H9 (cell line): ENCODE data around the gene FAM43B. TPM values are rescaled to one million over a fixed set of nuclear protein-coding genes. Genes with fewer than 3 reads are reported as not detected.

ENCODE experiments used
- DNase-seq: peaks from one replicate; pipeline ENCODE4 v3.0.0-alpha.2; 2017
- H2AFZ ChIP-seq: one replicate; pipeline ENCODE4 v1.6.1; 2013; ENCODE audit warnings: mild to moderate bottlenecking, low read length, control low read depth, moderate library complexity
- H2AK5ac ChIP-seq: 2 replicates; pipeline ENCODE4 v1.6.1; 2013; ENCODE audit warnings: low read length, control low read depth, mixed read lengths; ENCODE audit not compliant: insufficient read length
- H2BK120ac ChIP-seq: one replicate; pipeline ENCODE4 v1.6.1; 2013; ENCODE audit warnings: low read depth, mild to moderate bottlenecking, low read length, control low read depth, inconsistent platforms; ENCODE audit not compliant: poor library complexity, severe bottlenecking
- H2BK12ac ChIP-seq: 2 replicates; pipeline ENCODE4 v1.6.1; 2013; ENCODE audit warnings: low read length, control low read depth, mixed read lengths, low read depth; ENCODE audit not compliant: insufficient read length
- H2BK15ac ChIP-seq: 2 replicates; pipeline ENCODE4 v1.6.1; 2013; ENCODE audit warnings: low read depth, low read length, control low read depth
- H2BK20ac ChIP-seq: one replicate; pipeline ENCODE4 v1.6.1; 2013; ENCODE audit warnings: low read depth, mild to moderate bottlenecking, low read length, control low read depth, inconsistent platforms; ENCODE audit not compliant: poor library complexity, severe bottlenecking
- H2BK5ac ChIP-seq: 2 replicates; pipeline ENCODE4 v1.6.1; 2013; ENCODE audit warnings: low read length, control low read depth, mixed read lengths; ENCODE audit not compliant: insufficient read length
- H3K14ac ChIP-seq: 2 replicates; pipeline ENCODE4 v1.6.1; 2013; ENCODE audit warnings: low read length, control low read depth; ENCODE audit not compliant: insufficient read depth
- H3K18ac ChIP-seq: 2 replicates; pipeline ENCODE4 v1.6.1; 2013; ENCODE audit warnings: low read depth, mild to moderate bottlenecking, mixed read lengths, low read length, control low read depth; ENCODE audit not compliant: insufficient read length
- H3K23ac ChIP-seq: 2 replicates; pipeline ENCODE4 v1.6.1; 2013; ENCODE audit warnings: low read length, control low read depth, mixed read lengths, low read depth; ENCODE audit not compliant: insufficient read length
- H3K23me2 ChIP-seq: 2 replicates; pipeline ENCODE4 v1.6.1; 2013; ENCODE audit warnings: low read depth, mild to moderate bottlenecking, mixed read lengths, low read length, control low read depth; ENCODE audit not compliant: insufficient read length, poor library complexity, severe bottlenecking
- H3K27ac ChIP-seq: 2 replicates; pipeline ENCODE4 v1.5.1; 2013; ENCODE audit warnings: low read length, control low read depth, mixed read lengths, low read depth; ENCODE audit not compliant: insufficient read length
- H3K27me3 ChIP-seq: 2 replicates; pipeline ENCODE4 v1.6.1; 2013; ENCODE audit warnings: low read length, control low read depth, inconsistent platforms; ENCODE audit not compliant: insufficient read depth
- H3K4ac ChIP-seq: 2 replicates; pipeline ENCODE4 v1.6.1; 2013; ENCODE audit warnings: low read depth, mild to moderate bottlenecking, control low read depth, inconsistent platforms, low read length, moderate library complexity
- H3K4me1 ChIP-seq: 2 replicates; pipeline ENCODE4 v1.6.1; 2013; ENCODE audit warnings: low read length, control low read depth, inconsistent platforms; ENCODE audit not compliant: insufficient read depth
- H3K4me2 ChIP-seq: 2 replicates; pipeline ENCODE4 v1.6.1; 2013; ENCODE audit warnings: low read length, control low read depth, mixed read lengths; ENCODE audit not compliant: insufficient read length, insufficient read depth
- H3K56ac ChIP-seq: 2 replicates; pipeline ENCODE4 v1.6.1; 2013; ENCODE audit warnings: low read depth, mild to moderate bottlenecking, mixed read lengths, low read length, control low read depth; ENCODE audit not compliant: insufficient read length
- H3K79me1 ChIP-seq: 2 replicates; pipeline ENCODE4 v1.6.1; 2013; ENCODE audit warnings: low read depth, mild to moderate bottlenecking, moderate library complexity, low read length, control low read depth, inconsistent platforms; ENCODE audit not compliant: insufficient read depth, poor library complexity, severe bottlenecking
- H3K79me2 ChIP-seq: 2 replicates; pipeline ENCODE4 v1.6.1; 2013; ENCODE audit warnings: low read length, control low read depth, inconsistent platforms; ENCODE audit not compliant: insufficient read depth
- H3K9ac ChIP-seq: 2 replicates; pipeline ENCODE4 v1.6.1; 2013; ENCODE audit warnings: low read length, control low read depth, mixed read lengths; ENCODE audit not compliant: insufficient read length; ENCODE audit errors: extremely low read depth
- H3K9me3 ChIP-seq: one replicate; pipeline ENCODE4 v1.6.1; 2013; ENCODE audit warnings: low read depth, low read length, inconsistent platforms; ENCODE audit not compliant: control insufficient read depth
- H3T11ph ChIP-seq: one replicate; pipeline ENCODE4 v1.6.1; 2013; ENCODE audit warnings: mild to moderate bottlenecking, low read length, control low read depth, inconsistent platforms
- H4K20me1 ChIP-seq: one replicate; pipeline ENCODE4 v1.6.1; 2013; ENCODE audit not compliant: control insufficient read depth, insufficient read length, insufficient read depth
- H4K5ac ChIP-seq: 2 replicates; pipeline ENCODE4 v1.6.1; 2013; ENCODE audit warnings: low read depth, mild to moderate bottlenecking, mixed read lengths, low read length, control low read depth; ENCODE audit not compliant: insufficient read length
- H4K8ac ChIP-seq: replicated peaks from 2 replicates; pipeline ENCODE4 v1.6.1; 2013; ENCODE audit warnings: low read length, control low read depth, mixed read lengths, low read depth; ENCODE audit not compliant: insufficient read length
- H4K91ac ChIP-seq: 2 replicates; pipeline ENCODE4 v1.6.1; 2013; ENCODE audit warnings: low read depth, mild to moderate bottlenecking, moderate library complexity, mixed read lengths, low read length, control low read depth; ENCODE audit not compliant: insufficient read length
- H3K27ac Mint-ChIP-seq, 3 experiments: 2 replicates in 2 of 3; 3 replicates in 1 of 3; pipeline ENCODE4 v1.8.0; 2020 to 2021; ENCODE audit warnings: mixed read lengths in 3 of 3, mild to moderate bottlenecking in 1 of 3, moderate library complexity in 1 of 3
- H3K27me3 Mint-ChIP-seq: 2 replicates; pipeline ENCODE4 v1.8.0; 2021; ENCODE audit warnings: low read depth, mild to moderate bottlenecking, moderate library complexity, mixed read lengths
- H3K36me3 Mint-ChIP-seq, 3 experiments: 2 replicates in 2 of 3; 3 replicates in 1 of 3; pipeline ENCODE4 v1.8.0; 2020 to 2021; ENCODE audit warnings: low read depth in 3 of 3, mixed read lengths in 3 of 3; ENCODE audit not compliant: insufficient read depth in 1 of 3
- H3K4me1 Mint-ChIP-seq, 2 experiments: 2 replicates each; pipeline ENCODE4 v1.8.0; 2020; ENCODE audit warnings: mixed read lengths in 2 of 2
- H3K4me3 Mint-ChIP-seq, 2 experiments: 2 replicates in 1 of 2; 3 replicates in 1 of 2; pipeline ENCODE4 v1.8.0; 2020 to 2021; ENCODE audit warnings: mild to moderate bottlenecking in 2 of 2, mixed read lengths in 2 of 2, moderate library complexity in 1 of 2
- H3K9me3 Mint-ChIP-seq, 2 experiments: 2 replicates in 1 of 2; 3 replicates in 1 of 2; pipeline ENCODE4 v1.8.0; 2020; ENCODE audit warnings: mild to moderate bottlenecking in 2 of 2, mixed read lengths in 2 of 2, moderate library complexity in 1 of 2
- WGBS: extraction: QIAGEN DNeasy Blood & Tissue Kit; methylation state at CpG from one replicate; pipeline ENCODE4 v1.1.7; 2013; ENCODE audit warnings: missing lambda C conversion rate, low lambda C conversion rate, mixed read lengths; ENCODE audit not compliant: insufficient read length; ENCODE audit errors: extremely low coverage; 5-methylcytosine and 5-hydroxymethylcytosine counted together
- total RNA-seq: library from RNA; stranded (reverse); gene quantifications from 2 replicates; pipeline ENCODE4 v1.2.1, GENCODE V29; 2021
- TF ChIP-seq, protein P1 (sequence below): fragments of 200-600 bp; sonication (generic); conservative IDR thresholded peaks from 3 replicates; pipeline ENCODE4 v1.8.0; 2021; ENCODE audit warnings: antibody characterized with exemption, mild to moderate bottlenecking

FAM43B gene
- total RNA-seq, 1 experiment from 2014 or later, result 0.22 TPM

DNA sequence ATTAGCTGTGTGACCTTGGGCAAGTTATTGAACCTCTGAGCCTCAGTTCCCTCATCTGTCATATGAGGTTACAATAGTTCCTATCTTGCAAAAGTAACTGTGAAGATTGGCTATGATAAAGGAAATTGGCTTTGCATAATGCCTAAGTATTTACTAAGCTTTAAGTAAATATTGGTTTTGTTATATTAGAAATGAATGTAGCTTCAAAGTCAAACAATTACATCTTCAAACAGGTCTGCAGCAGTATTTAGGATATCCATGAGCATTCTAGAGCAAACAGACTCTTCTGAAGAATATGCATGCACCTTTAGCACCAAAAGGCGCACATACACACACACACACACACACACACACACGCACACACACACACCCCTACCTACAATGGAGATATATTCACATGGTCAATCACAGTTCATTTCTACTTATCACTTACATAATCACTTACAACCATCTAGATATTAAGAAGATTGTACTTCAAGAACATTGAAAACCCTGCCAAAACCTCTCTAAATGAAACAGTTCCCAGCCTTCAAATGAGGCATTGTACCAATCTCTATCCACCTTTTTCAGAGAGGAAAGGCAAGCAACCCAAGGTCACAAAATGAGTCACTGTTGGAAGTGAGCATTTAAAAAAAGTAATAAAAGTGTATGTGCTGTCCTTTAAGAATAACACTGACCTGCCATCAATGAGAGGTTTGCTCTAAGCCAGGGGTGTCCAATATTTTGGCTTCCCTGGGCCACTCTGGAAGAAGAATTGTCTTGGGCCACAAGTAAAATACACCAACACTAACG lies 13.4 kb upstream of the FAM43B start:
- H3K4ac ChIP-seq, result no peak overlapping the region
- H3K27ac ChIP-seq, result no peak overlapping the region
- H3K4me1 Mint-ChIP-seq, result peaks cover 0 to 3% of the 10 kb centered on the region in 2 experiments; a peak in 3 of 4 replicates
- H4K91ac ChIP-seq, result no peak overlapping the region
- DNase-seq, result no peak
- H3K36me3 Mint-ChIP-seq, result no peaks in the 10 kb centered on the region
- no peak overlapping the region for H3K4me2 ChIP-seq
- H2BK12ac ChIP-seq, result no peak overlapping the region
- H3K23ac ChIP-seq, result no peak overlapping the region
- H3K18ac ChIP-seq, result no peak overlapping the region
- H3K79me1 ChIP-seq, result no peaks in the 10 kb centered on the region
- H4K8ac ChIP-seq, result no peak overlapping the region
- H3K79me2 ChIP-seq, result no peaks in the 10 kb centered on the region
- no peak overlapping the region for H3K9ac ChIP-seq
- H3K27me3 ChIP-seq, result peaks cover 2% of the 10 kb centered on the region; the same call in 1 of the 2 replicates
- no peaks in the 10 kb centered on the region for H4K20me1 ChIP-seq
- no peak overlapping the region for H2BK20ac ChIP-seq
- no peaks in the 10 kb centered on the region for H3K23me2 ChIP-seq
- H2BK120ac ChIP-seq, result no peak overlapping the region
- no peak overlapping the region for H3K56ac ChIP-seq
- no peaks in the 10 kb centered on the region for H3K9me3 ChIP-seq
- H2AFZ ChIP-seq, result no peak overlapping the region
- no peak overlapping the region for H3T11ph ChIP-seq
- H2BK5ac ChIP-seq, result no peak overlapping the region
- no peaks in the 10 kb centered on the region for H3K9me3 Mint-ChIP-seq
- no peak overlapping the region for H2AK5ac ChIP-seq
- TF ChIP-seq, protein P1, sequence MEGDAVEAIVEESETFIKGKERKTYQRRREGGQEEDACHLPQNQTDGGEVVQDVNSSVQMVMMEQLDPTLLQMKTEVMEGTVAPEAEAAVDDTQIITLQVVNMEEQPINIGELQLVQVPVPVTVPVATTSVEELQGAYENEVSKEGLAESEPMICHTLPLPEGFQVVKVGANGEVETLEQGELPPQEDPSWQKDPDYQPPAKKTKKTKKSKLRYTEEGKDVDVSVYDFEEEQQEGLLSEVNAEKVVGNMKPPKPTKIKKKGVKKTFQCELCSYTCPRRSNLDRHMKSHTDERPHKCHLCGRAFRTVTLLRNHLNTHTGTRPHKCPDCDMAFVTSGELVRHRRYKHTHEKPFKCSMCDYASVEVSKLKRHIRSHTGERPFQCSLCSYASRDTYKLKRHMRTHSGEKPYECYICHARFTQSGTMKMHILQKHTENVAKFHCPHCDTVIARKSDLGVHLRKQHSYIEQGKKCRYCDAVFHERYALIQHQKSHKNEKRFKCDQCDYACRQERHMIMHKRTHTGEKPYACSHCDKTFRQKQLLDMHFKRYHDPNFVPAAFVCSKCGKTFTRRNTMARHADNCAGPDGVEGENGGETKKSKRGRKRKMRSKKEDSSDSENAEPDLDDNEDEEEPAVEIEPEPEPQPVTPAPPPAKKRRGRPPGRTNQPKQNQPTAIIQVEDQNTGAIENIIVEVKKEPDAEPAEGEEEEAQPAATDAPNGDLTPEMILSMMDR, result no peak
- no peak overlapping the region for H3K27ac Mint-ChIP-seq
- no peaks in the 10 kb centered on the region for H3K4me1 ChIP-seq
- no peak overlapping the region for H2BK15ac ChIP-seq
- peaks cover 91% of the 10 kb centered on the region for H3K27me3 Mint-ChIP-seq
- H3K4me3 Mint-ChIP-seq, result no peak overlapping the region
- H3K14ac ChIP-seq, result no peak overlapping the region
- no peak overlapping the region for H4K5ac ChIP-seq
- WGBS, result no CpG with 5 or more reads among the region's 3 CpGs
